Medulla oblongata (tissue), 1 donor: ENCODE measurements around the gene PCYT1B.
A peak's percentile ranks its signal among the peaks of the same experiment; 100 is the strongest.

Source experiments
- DNase-seq: peaks from one replicate; pipeline ENCODE4 v3.0.0-alpha.2; 2015; ENCODE audit errors: extremely low spot score

PCYT1B gene

DNA sequence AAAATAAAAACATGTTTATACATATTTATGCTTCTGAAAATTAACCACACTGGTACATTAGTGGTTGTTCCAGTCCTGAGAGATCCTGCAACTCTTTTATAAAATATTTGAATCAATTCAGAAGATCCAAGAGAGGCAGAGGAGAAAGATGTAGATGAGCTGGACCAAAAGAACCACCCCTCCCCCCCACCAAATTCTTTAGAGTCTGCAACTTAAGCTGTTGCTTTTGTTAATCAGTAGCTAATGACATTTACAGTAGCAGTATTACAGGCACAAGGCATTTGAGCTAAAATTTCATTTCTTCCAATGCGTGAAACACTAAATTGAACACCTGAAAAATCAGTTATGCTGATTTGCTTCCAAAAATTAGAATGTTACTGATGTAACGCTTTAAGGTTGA lies 120.5 kb downstream of the PCYT1B start:
- DNase-seq = no peak

DNA sequence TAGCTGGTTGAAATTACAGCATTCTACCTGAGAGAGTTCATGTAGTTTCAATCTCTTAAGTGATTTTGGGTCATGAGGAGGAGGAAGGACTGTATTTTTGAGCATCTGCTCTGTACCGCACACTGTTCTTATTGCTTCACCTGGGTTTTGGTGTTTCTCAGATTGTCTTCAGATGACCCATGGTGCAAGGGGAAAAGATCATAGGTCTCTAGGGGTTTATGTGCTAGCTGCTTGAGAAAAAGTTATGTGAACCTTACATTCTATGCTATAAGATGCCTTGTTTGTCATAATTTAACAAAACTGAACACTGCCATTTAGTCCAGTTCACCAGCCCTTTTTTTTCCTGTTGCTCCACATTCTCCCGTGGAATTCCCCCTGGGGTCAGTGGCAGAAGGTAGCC lies 121.7 kb downstream of the PCYT1B start:
- DNase-seq = no peak

DNA sequence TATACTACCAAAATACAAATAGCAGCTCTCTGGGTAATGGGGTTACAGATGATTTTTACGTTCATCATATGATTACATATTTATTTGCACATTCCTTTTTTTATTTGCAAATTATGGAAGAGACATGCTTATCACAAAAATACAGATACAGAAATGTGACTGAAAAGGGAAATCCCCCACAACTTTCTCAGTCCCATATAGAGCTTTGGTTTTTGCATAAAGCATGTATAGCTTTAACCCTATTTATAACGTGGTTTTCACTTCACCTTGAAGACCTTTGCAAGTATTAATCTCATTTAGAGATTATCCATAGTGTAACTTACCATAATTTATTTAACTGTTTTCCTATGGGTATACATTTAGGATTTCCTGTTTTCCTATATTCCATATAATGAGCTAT lies 126.7 kb downstream of the PCYT1B start:
- no peak for DNase-seq

DNA sequence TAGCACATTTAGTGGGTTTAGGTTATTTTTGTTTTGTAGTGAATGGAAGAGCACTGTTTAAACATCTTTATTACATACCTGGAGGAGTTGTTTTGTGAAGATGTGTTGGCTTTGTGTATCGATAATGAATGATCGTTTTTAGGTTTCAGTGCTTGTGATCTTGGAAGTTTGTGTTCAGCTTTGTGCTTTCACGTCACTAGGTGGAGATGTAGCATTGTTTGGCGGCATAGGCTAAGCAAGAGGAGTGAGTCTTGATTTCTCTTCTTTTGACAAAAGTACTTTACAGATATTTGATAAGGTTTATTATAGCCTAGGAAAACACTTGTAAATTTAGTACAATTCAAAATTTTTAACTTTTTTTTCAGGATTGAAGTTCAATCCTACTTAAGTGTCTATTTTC lies 131.7 kb downstream of the PCYT1B start:
- peak; percentile 53 for DNase-seq

DNA sequence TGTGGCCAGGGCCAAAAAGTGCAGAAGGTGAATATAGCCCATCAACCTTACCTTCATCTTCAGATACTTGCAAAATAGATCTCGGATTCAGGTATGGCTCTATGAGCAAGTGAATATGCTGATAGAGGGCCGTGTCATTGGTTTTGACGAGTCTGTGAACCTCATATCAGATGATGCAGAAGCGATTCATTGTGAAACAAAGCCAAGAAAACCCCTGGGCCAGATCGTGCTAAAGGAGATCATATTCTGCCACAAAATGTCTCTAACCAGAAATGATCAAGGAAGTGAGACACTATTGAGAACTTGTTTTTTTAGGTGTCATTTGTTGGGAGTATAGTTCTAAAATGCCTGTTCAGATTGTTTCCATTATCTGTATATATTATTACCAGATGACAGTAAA lies 133.7 kb downstream of the PCYT1B start:
- DNase-seq = no peak

DNA sequence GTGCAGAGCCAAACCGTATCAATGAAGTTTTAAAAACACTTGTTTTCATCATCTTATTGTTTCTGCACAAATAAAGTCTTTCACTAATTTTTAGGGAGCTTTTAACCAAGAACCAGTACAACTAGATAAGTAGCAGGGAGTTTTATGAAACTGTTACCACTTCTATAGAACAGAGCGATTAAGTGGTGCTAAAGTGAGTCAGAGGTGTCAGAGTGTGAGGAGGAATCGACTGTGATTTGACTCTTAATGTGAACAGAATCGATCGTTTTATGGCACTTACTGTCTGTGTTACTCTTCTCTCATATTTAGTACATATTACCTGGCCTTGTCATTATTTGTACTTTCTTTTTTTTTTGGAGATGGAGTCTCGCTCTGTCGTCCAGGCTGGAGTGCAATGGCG lies 138.8 kb downstream of the PCYT1B start:
- DNase-seq = no peak
